ENCODE data around the gene RIT1. TPM values are rescaled to one million over a fixed set of nuclear protein-coding genes. Genes with fewer than 3 reads are reported as not detected.

The RIT1 gene
- total and polyA plus RNA-seq, 2 of the 13 experiments (the other 11 are each of a cell fraction or from before 2014, with no cell fraction given) = 12.2 to 32.2 TPM

GRCh38 chr1:155847823-155848529, 63.2 kb downstream of the RIT1 start:
- intact Hi-C loops (cut with micrococcal nuclease; ENCODE audit: unreplicated experiment) = no loop called here
- ChIA-PET CTCF (ENCODE audit: low intra/inter-chr PET ratio, low total read pairs) (no interaction called here), POLR2A (no interaction called here)
- Histone ChIP-seq H3K79me2 (ENCODE audit: insufficient read depth, low read length) (peaks cover 49% of the 10 kb centered on the region), H2AFZ (ENCODE audit: low read length) (no peak overlapping the region), H3K27ac (ENCODE audit: extremely low read length, insufficient read depth, low read length) (no peak overlapping the region), H3K4me3 (replicated peaks in 1 of 3; ENCODE audit: insufficient read depth in 1 of 3, low read depth in 2 of 3, low read length in 3 of 3) (no peak overlapping the region), H3K27me3 (ENCODE audit: control insufficient read depth in 1 of 2, insufficient read depth in 2 of 2, low read length in 2 of 2) (no peaks in the 10 kb centered on the region), H4K20me1 (ENCODE audit: insufficient read depth, low read length) (no peaks in the 10 kb centered on the region), H3K4me2 (ENCODE audit: low read depth, low read length) (no peak overlapping the region), H3K9me3 (ENCODE audit: low read length) (no peaks in the 10 kb centered on the region), H3K4me1 (ENCODE audit: insufficient read depth, low read length) (peaks cover 8% of the 10 kb centered on the region; the same call in 1 of the 2 replicates), H3K9ac (ENCODE audit: insufficient read depth, low read depth, low read length) (no peak overlapping the region), H3K36me3 (replicated peaks in 1 of 2; ENCODE audit: control insufficient read depth in 1 of 2, insufficient read depth in 2 of 2, low read length in 2 of 2) (peaks cover 7 to 39% of the 10 kb centered on the region in 2 experiments; a peak in 4 of 5 replicates)
- in situ Hi-C loops (cut with HindIII; ENCODE audit: extremely low pct_ligation_motif_present, low pct_unique_long_range_greater_than_20kb) = no loop called here
- WGBS (ENCODE audit: low lambda C conversion rate) = 94% methylated on average over 1 of the region's 1 CpG
- no peak for FAIRE-seq
- DNase-seq (ENCODE audit: low spot score) = no peak
- no peak for ATAC-seq
- BruUV-seq (replicated peaks) = no TSS peak
- TF ChIP-seq ZNF232 (CRISPR knock-in tag; IDR thresholded peaks at IDR 0.05; ENCODE audit: borderline replicate concordance) (no peak), TBP (CRISPR knock-in tag; IDR thresholded peaks at IDR 0.05) (no peak), ZNF513 (CRISPR knock-in tag; conservative IDR thresholded peaks at IDR 0.05) (no peak), MYNN (CRISPR knock-in tag; IDR thresholded peaks at IDR 0.05; ENCODE audit: low read depth) (no peak), SKIL (CRISPR knock-in tag; IDR thresholded peaks at IDR 0.05; ENCODE audit: borderline replicate concordance) (no peak), MLX (CRISPR knock-in tag; IDR thresholded peaks at IDR 0.05) (no peak), THAP11 (CRISPR knock-in tag; IDR thresholded peaks at IDR 0.05) (no peak), STAT5B (CRISPR knock-in tag; IDR thresholded peaks at IDR 0.05) (no peak), GLMP (CRISPR knock-in tag; IDR thresholded peaks at IDR 0.05; ENCODE audit: borderline replicate concordance) (no peak), JDP2 (CRISPR knock-in tag; IDR thresholded peaks at IDR 0.05; ENCODE audit: borderline replicate concordance) (no peak), ZNF335 (CRISPR knock-in tag; IDR thresholded peaks at IDR 0.05) (no peak), ZNF431 (CRISPR knock-in tag; IDR thresholded peaks at IDR 0.05; ENCODE audit: borderline replicate concordance, low read depth) (no peak), TFDP2 (CRISPR knock-in tag; IDR thresholded peaks at IDR 0.05) (no peak), ZXDC (CRISPR knock-in tag; IDR thresholded peaks at IDR 0.05) (no peak)
